Measurements from ENCODE around the gene SUMF2. TPM values are rescaled to one million over a fixed set of nuclear protein-coding genes. Genes with fewer than 3 reads are reported as not detected.

The SUMF2 gene
- total and polyA plus RNA-seq, 2 of the 13 experiments (the other 11 are each of a cell fraction or from before 2014, with no cell fraction given), result 48.9 to 54.4 TPM

- Histone ChIP-seq H3K4me3 (replicated peaks in 1 of 3; ENCODE audit: insufficient read depth in 1 of 3, low read depth in 2 of 3, low read length in 3 of 3) (no peak overlapping the region), H3K36me3 (replicated peaks in 1 of 2; ENCODE audit: control insufficient read depth in 1 of 2, insufficient read depth in 2 of 2, low read length in 2 of 2) (peaks cover 1 to 3% of the 10 kb centered on the region in 2 experiments; a peak in 2 of 5 replicates), H3K4me1 (ENCODE audit: insufficient read depth, low read length) (peaks cover 18% of the 10 kb centered on the region), H3K27ac (ENCODE audit: extremely low read length, insufficient read depth, low read length) (no peak overlapping the region), H3K27me3 (ENCODE audit: control insufficient read depth in 1 of 2, insufficient read depth in 2 of 2, low read length in 2 of 2) (no peaks in the 10 kb centered on the region), H3K4me2 (ENCODE audit: low read depth, low read length) (no peak overlapping the region), H2AFZ (ENCODE audit: low read length) (no peak overlapping the region), H3K9ac (ENCODE audit: insufficient read depth, low read depth, low read length) (no peak overlapping the region), H3K79me2 (ENCODE audit: insufficient read depth, low read length) (no peaks in the 10 kb centered on the region), H4K20me1 (ENCODE audit: insufficient read depth, low read length) (no peaks in the 10 kb centered on the region), H3K9me3 (ENCODE audit: low read length) (no peaks in the 10 kb centered on the region)
- BruUV-seq (replicated peaks), result no TSS peak
- peak; percentile 60 for FAIRE-seq
- peak; percentile 94 for ATAC-seq
- ChIA-PET POLR2A (interaction anchor here (0.8 to 2.7 kb wide), 6 partner anchors 10 to 74 kb away, joined by 3 to 12 read pairs (median 4); partner anchors contain the start of genes CCT6A, PSPH and SUMF2), CTCF (ENCODE audit: low intra/inter-chr PET ratio, low total read pairs) (interaction anchor here (1.2 to 2.1 kb wide), 3 partner anchors 66 to 433 kb away, joined by 5 to 19 read pairs (median 6); no protein-coding TSS in a partner anchor)
- DNase-seq (ENCODE audit: low spot score), result peak; percentile 68
- intact Hi-C loops (cut with micrococcal nuclease; ENCODE audit: unreplicated experiment), result loop anchor here (1.0 to 10.0 kb wide), 4 partner anchors 70 to 433 kb away; no protein-coding TSS in a partner anchor
- 35% methylated on average over 19 of the region's 19 CpGs for WGBS (ENCODE audit: low lambda C conversion rate)
- in situ Hi-C loops (cut with HindIII; ENCODE audit: extremely low pct_ligation_motif_present, low pct_unique_long_range_greater_than_20kb), result loop anchor here (5.0 to 10.0 kb wide), 2 partner anchors 72 to 430 kb away; no protein-coding TSS in a partner anchor
- TF ChIP-seq MYPOP (CRISPR knock-in tag; IDR thresholded peaks at IDR 0.05) (0 out of 2 replicates have a peak, but pooled peaks have one; percentile 40), SPEN (CRISPR knock-in tag; IDR thresholded peaks at IDR 0.05; ENCODE audit: low read depth) (no peak), SP1 (IDR thresholded peaks at IDR 0.05) (no peak), SP1 (CRISPR knock-in tag; IDR thresholded peaks at IDR 0.05) (no peak), ZSCAN22 (CRISPR knock-in tag; IDR thresholded peaks at IDR 0.05) (no peak), NR2F6 (IDR thresholded peaks at IDR 0.05) (peak; percentile 37; the same call in 1 of the 2 replicates), NR2F6 (CRISPR knock-in tag; IDR thresholded peaks at IDR 0.05) (0 out of 2 replicates have a peak, but pooled peaks have one; percentile 9), FOXA3 (CRISPR knock-in tag; IDR thresholded peaks at IDR 0.05) (0 out of 2 replicates have a peak, but pooled peaks have one; percentile 9), ZNF605 (CRISPR knock-in tag; IDR thresholded peaks at IDR 0.05) (0 out of 2 replicates have a peak, but pooled peaks have one; percentile 19), MXI1 (IDR thresholded peaks at IDR 0.05; ENCODE audit: borderline replicate concordance, low read depth, low read length) (peak; percentile 26; the same call in 1 of the 3 replicates), STAG1 (CRISPR knock-in tag; IDR thresholded peaks at IDR 0.05) (peak; percentile 95), PTBP1 (IDR thresholded peaks at IDR 0.05; ENCODE audit: low read depth, low read length, poor library complexity, severe bottlenecking) (no peak), KDM3A (CRISPR knock-in tag; IDR thresholded peaks at IDR 0.05; ENCODE audit: low read depth) (peak; percentile 86)
- TF ChIP-seq, protein P1, sequence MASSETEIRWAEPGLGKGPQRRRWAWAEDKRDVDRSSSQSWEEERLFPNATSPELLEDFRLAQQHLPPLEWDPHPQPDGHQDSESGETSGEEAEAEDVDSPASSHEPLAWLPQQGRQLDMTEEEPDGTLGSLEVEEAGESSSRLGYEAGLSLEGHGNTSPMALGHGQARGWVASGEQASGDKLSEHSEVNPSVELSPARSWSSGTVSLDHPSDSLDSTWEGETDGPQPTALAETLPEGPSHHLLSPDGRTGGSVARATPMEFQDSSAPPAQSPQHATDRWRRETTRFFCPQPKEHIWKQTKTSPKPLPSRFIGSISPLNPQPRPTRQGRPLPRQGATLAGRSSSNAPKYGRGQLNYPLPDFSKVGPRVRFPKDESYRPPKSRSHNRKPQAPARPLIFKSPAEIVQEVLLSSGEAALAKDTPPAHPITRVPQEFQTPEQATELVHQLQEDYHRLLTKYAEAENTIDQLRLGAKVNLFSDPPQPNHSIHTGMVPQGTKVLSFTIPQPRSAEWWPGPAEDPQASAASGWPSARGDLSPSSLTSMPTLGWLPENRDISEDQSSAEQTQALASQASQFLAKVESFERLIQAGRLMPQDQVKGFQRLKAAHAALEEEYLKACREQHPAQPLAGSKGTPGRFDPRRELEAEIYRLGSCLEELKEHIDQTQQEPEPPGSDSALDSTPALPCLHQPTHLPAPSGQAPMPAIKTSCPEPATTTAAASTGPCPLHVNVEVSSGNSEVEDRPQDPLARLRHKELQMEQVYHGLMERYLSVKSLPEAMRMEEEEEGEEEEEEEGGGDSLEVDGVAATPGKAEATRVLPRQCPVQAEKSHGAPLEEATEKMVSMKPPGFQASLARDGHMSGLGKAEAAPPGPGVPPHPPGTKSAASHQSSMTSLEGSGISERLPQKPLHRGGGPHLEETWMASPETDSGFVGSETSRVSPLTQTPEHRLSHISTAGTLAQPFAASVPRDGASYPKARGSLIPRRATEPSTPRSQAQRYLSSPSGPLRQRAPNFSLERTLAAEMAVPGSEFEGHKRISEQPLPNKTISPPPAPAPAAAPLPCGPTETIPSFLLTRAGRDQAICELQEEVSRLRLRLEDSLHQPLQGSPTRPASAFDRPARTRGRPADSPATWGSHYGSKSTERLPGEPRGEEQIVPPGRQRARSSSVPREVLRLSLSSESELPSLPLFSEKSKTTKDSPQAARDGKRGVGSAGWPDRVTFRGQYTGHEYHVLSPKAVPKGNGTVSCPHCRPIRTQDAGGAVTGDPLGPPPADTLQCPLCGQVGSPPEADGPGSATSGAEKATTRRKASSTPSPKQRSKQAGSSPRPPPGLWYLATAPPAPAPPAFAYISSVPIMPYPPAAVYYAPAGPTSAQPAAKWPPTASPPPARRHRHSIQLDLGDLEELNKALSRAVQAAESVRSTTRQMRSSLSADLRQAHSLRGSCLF (CRISPR knock-in tag; IDR thresholded peaks at IDR 0.05; ENCODE audit: borderline replicate concordance), result no peak
- TF ChIP-seq, protein P2, sequence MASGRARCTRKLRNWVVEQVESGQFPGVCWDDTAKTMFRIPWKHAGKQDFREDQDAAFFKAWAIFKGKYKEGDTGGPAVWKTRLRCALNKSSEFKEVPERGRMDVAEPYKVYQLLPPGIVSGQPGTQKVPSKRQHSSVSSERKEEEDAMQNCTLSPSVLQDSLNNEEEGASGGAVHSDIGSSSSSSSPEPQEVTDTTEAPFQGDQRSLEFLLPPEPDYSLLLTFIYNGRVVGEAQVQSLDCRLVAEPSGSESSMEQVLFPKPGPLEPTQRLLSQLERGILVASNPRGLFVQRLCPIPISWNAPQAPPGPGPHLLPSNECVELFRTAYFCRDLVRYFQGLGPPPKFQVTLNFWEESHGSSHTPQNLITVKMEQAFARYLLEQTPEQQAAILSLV (CRISPR knock-in tag; IDR thresholded peaks at IDR 0.05; ENCODE audit: borderline replicate concordance), result peak; percentile 34; the same call in 1 of the 2 replicates
- TF ChIP-seq, protein P3, sequence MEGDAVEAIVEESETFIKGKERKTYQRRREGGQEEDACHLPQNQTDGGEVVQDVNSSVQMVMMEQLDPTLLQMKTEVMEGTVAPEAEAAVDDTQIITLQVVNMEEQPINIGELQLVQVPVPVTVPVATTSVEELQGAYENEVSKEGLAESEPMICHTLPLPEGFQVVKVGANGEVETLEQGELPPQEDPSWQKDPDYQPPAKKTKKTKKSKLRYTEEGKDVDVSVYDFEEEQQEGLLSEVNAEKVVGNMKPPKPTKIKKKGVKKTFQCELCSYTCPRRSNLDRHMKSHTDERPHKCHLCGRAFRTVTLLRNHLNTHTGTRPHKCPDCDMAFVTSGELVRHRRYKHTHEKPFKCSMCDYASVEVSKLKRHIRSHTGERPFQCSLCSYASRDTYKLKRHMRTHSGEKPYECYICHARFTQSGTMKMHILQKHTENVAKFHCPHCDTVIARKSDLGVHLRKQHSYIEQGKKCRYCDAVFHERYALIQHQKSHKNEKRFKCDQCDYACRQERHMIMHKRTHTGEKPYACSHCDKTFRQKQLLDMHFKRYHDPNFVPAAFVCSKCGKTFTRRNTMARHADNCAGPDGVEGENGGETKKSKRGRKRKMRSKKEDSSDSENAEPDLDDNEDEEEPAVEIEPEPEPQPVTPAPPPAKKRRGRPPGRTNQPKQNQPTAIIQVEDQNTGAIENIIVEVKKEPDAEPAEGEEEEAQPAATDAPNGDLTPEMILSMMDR (CRISPR knock-in tag; IDR thresholded peaks at IDR 0.05), result peak; percentile 93
Observed at GRCh38 chr7:56074371-56074791, 10.3 kb downstream of the SUMF2 start.

Measured in HepG2 (cell line).